Measurements from ENCODE around the gene IDUA.

DNA sequence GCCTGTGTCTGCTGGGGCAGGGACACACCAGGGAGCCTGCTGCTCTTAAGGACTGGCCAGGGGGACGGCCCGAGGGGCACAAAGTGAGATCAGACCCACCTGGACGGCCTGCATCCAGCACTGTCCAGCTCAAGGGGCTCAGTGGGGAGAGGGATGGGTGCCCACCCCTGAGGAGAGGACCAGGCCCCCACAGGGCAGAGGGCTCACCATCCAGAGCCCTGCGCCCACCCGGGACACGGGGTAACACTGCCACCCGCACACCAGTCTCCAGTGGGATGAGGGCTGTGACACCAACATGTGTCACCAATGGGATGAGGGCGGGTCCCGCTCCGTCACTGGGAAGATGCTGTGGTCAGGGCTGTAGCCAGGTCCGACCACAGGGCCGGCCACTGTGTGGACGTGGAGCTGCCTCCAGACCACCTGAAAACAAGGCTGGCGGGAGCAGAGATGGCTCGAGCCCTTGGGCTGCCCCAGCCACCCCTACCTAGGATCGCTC, 26.7 kb upstream of the IDUA start:
- TF ChIP-seq, protein P1, sequence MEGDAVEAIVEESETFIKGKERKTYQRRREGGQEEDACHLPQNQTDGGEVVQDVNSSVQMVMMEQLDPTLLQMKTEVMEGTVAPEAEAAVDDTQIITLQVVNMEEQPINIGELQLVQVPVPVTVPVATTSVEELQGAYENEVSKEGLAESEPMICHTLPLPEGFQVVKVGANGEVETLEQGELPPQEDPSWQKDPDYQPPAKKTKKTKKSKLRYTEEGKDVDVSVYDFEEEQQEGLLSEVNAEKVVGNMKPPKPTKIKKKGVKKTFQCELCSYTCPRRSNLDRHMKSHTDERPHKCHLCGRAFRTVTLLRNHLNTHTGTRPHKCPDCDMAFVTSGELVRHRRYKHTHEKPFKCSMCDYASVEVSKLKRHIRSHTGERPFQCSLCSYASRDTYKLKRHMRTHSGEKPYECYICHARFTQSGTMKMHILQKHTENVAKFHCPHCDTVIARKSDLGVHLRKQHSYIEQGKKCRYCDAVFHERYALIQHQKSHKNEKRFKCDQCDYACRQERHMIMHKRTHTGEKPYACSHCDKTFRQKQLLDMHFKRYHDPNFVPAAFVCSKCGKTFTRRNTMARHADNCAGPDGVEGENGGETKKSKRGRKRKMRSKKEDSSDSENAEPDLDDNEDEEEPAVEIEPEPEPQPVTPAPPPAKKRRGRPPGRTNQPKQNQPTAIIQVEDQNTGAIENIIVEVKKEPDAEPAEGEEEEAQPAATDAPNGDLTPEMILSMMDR (IDR thresholded peaks at IDR 0.05; ENCODE audit: low read length), result no peak
- no peak for TF ChIP-seq EZH2phosphoT487 (IDR thresholded peaks at IDR 0.05; ENCODE audit: low read length)
